ENCODE data around the gene WHRN. TPM values are rescaled to one million over a fixed set of nuclear protein-coding genes. Genes with fewer than 3 reads are reported as not detected.
A peak's percentile ranks its signal among the peaks of the same experiment; 100 is the strongest.

WHRN gene
- total and polyA plus RNA-seq, 2 of the 8 experiments (the other 6 are each of a cell fraction or from before 2014, with no cell fraction given): 4.4 to 7.7 TPM

DNA sequence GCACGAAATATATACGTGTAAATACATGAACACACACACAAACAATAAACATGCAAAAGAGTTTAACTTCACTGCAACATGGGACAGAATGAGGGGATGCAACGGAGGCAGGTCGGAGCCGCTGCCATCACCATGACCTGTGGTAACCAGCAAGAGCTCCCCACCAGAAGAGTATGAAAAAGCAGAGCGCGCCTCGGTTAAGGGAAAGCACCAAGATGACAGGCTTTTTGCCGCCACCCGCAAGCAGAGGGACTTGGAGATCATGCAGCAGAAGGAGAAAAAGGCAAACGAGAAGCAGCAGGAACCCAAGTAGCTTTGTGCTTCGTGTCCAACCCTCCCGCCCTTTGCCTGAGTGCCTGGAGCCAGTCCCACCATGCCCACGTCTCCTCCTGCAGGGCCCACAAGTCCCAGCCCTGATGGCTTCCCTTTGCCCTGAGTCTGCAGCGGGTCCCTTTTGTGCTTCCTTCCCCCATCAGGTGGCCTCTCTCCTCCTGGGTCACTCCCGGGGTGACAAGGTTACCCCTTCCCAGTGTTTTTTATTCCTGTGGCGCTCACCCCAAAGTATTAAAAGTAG, 13.8 kb downstream of the WHRN start:
- no peak overlapping the region for H2BK15ac ChIP-seq (ENCODE audit: low read length)
- H3K9ac ChIP-seq (replicated peaks in 1 of 4; ENCODE audit: extremely low read depth in 1 of 4, low read depth in 3 of 4, low read length in 3 of 4): no peak overlapping the region
- H3K4me1 ChIP-seq (replicated peaks in 1 of 4; ENCODE audit: control insufficient read depth in 3 of 4, insufficient read depth in 4 of 4, low read length in 3 of 4): peaks cover 0 to 3% (median 0%) of the 10 kb centered on the region in 4 experiments; a peak in 3 of 7 replicates
- H2AK5ac ChIP-seq (ENCODE audit: low read depth, low read length): no peak overlapping the region
- no peak overlapping the region; the same call in 1 of the 2 replicates for H2BK12ac ChIP-seq (ENCODE audit: low read depth, low read length)
- peak overlapping the region; percentile 30; the same call in 1 of the 2 replicates for H4K8ac ChIP-seq (ENCODE audit: extremely low read depth, insufficient read depth, low read length)
- peaks cover 0 to 2% of the 10 kb centered on the region in 2 experiments for H4K20me1 ChIP-seq (replicated peaks in 1 of 2; ENCODE audit: control insufficient read depth in 1 of 2, insufficient read depth in 2 of 2, low read length in 2 of 2)
- TF ChIP-seq NRF1 (IDR thresholded peaks at IDR 0.05; ENCODE audit: low read depth, low read length) (no peak), MAX (IDR thresholded peaks at IDR 0.05) (peak; percentile 37; the same call in 1 of the 2 replicates), E2F6 (IDR thresholded peaks at IDR 0.05) (peak; percentile 73)
- H3K9me3 ChIP-seq (ENCODE audit: insufficient read depth in 2 of 2, low read depth in 1 of 2, low read length in 1 of 2): no peaks in the 10 kb centered on the region
- no peaks in the 10 kb centered on the region for H3K23me2 ChIP-seq (ENCODE audit: low read depth, low read length)
- H3K4me3 ChIP-seq (ENCODE audit: extremely low read depth in 1 of 4, insufficient read depth in 2 of 4, low read depth in 3 of 4, low read length in 4 of 4): no peak overlapping the region
- WGBS, 2 experiments (ENCODE audit: extremely low coverage in 1 of 2, insufficient coverage in 1 of 2, insufficient read length in 1 of 2, insufficient replicate concordance in 2 of 2, low coverage in 1 of 2, low lambda C conversion rate in 2 of 2, missing lambda C conversion rate in 1 of 2): 83% methylated on average over 17 of the region's 17 CpGs; no CpG with 5 or more reads in 1 of the 2 experiments
- H3K36me3 ChIP-seq (ENCODE audit: control insufficient read depth in 2 of 4, insufficient read depth in 4 of 4, low read length in 3 of 4): no peaks in the 10 kb centered on the region
- H2BK5ac ChIP-seq (ENCODE audit: low read depth, low read length): no peak overlapping the region
- no peak overlapping the region for H3K18ac ChIP-seq (ENCODE audit: extremely low read depth, low read length)
- ChIA-PET CTCF (ENCODE audit: partially characterized antibody) (interaction anchor here (0.6 to 2.0 kb wide), 10 partner anchors 10 to 532 kb away, joined by 3 to 7 read pairs (median 3); no protein-coding TSS in a partner anchor), POLR2A (ENCODE audit: partially characterized antibody) (interaction anchor here (0.9 to 1.5 kb wide), 4 partner anchors 9 to 40 kb away, joined by 3 to 4 read pairs (median 4); no protein-coding TSS in a partner anchor)
- FAIRE-seq (no peak), DNase-seq (ENCODE audit: low read depth in 1 of 2, low spot score in 2 of 2) (no peak)
- no peak overlapping the region for H4K91ac ChIP-seq (replicated peaks; ENCODE audit: insufficient read length, low read length)
- H3K4me2 ChIP-seq (ENCODE audit: insufficient read depth in 1 of 2, low read depth in 2 of 2, low read length in 2 of 2): no peak overlapping the region
- no peak overlapping the region; the same call in 1 of the 2 replicates for H3K27ac ChIP-seq (ENCODE audit: low read depth, low read length)
- H3K79me1 ChIP-seq (ENCODE audit: low read depth, low read length): no peaks in the 10 kb centered on the region
- H2BK120ac ChIP-seq (replicated peaks; ENCODE audit: low read depth, low read length): no peak overlapping the region
- no peaks in the 10 kb centered on the region for H3K27me3 ChIP-seq (replicated peaks in 1 of 4; ENCODE audit: control insufficient read depth in 3 of 4, extremely low read depth in 1 of 4, insufficient read depth in 3 of 4, low read length in 3 of 4)
- no peak overlapping the region for H2AFZ ChIP-seq (ENCODE audit: low read length)
- no peaks in the 10 kb centered on the region for H3K79me2 ChIP-seq (ENCODE audit: control insufficient read depth in 1 of 2, insufficient read depth in 2 of 2, low read length in 2 of 2)
- no peak overlapping the region for H3K23ac ChIP-seq (ENCODE audit: insufficient read length)
- H3K4ac ChIP-seq (replicated peaks; ENCODE audit: insufficient read length, low read depth, low read length): no peak overlapping the region
- no peak overlapping the region for H2BK20ac ChIP-seq (ENCODE audit: low read length)
- peak overlapping the region; percentile 26 for H4K5ac ChIP-seq (ENCODE audit: insufficient read length, low read depth, low read length)
- H3K14ac ChIP-seq (ENCODE audit: insufficient read length): no peak overlapping the region
- no peak overlapping the region for H3K56ac ChIP-seq (replicated peaks; ENCODE audit: insufficient read length, low read depth, low read length)

Data from H1 (cell line).